Pancreas (tissue), 10 donors: ENCODE results near the gene LRMDA. TPM values are rescaled to one million over a fixed set of nuclear protein-coding genes. Genes with fewer than 3 reads are reported as not detected.

Experiments used
- ATAC-seq, 4 donors: fragments of 200-7000 bp; cut with Tn5 transposase; one replicate each; pipeline versions ENCODE4 v1.8.0 to v1.9.1; 2020; ENCODE audit warnings: mild to moderate bottlenecking in 4 of 4, moderate library complexity in 4 of 4
- DNase-seq, 6 donors: peaks; one replicate each; pipeline ENCODE4 v3.0.0-alpha.2; 2020
- FAIRE-seq: peaks from 2 replicates; lab custom pipeline; 2012; peaks lifted over from hg19 to GRCh38; lab: Jason Lieb, UNC
- H3K27ac ChIP-seq, 4 donors: fragments of 200-600 bp; sonication (generic); 1 replicate in 3 of 4; 2 replicates in 1 of 4; pipeline versions ENCODE4 v1.5.0 to v1.8.0; 2020
- H3K27me3 ChIP-seq, 4 donors: fragments of 200-600 bp; one replicate each; pipeline ENCODE4 v1.8.0; 2021
- H3K36me3 ChIP-seq, 3 donors: fragments of 200-600 bp; sonication (generic) in 1 of 3; one replicate each; pipeline versions ENCODE4 v1.5.0 to v1.8.0; 2020 to 2021
- H3K4me1 ChIP-seq, 3 donors: fragments of 200-600 bp; one replicate each; pipeline ENCODE4 v1.8.0; 2021
- H3K4me3 ChIP-seq, 4 donors: fragments of 200-600 bp; sonication (generic) in 2 of 4; one replicate each; pipeline versions ENCODE4 v1.5.0 to v1.8.0; 2020 to 2021
- H3K9me3 ChIP-seq, 4 donors: fragments of 200-600 bp; one replicate each; pipeline ENCODE4 v1.8.0; 2021
- CTCF ChIP-seq, 4 donors: fragments of 200-600 bp; sonication (generic) in 3 of 4; IDR thresholded peaks; one replicate each; pipeline versions ENCODE4 v1.5.0 to v1.8.0; 2021; ENCODE audit warnings: antibody characterized with exemption in 4 of 4
- WGBS, 2 donors: extraction: QIAGEN DNeasy Blood & Tissue Kit; methylation state at CpG; one replicate each; pipeline ENCODE4 v1.1.7; 2013; 5-methylcytosine and 5-hydroxymethylcytosine counted together
- intact Hi-C, 3 donors: fragments of 100-400 bp; cut with DNase I; formaldehyde crosslinking; loops; one replicate each; pipeline versions ENCODE4 v1.11.1 to v1.14.2; 2022
- polyA plus RNA-seq, 2 donors: library from polyadenylated mRNA; stranded (reverse); fragments of 200-250 nt; gene quantifications; one replicate each; pipeline ENCODE4 v1.2.3, GENCODE V29; 2013
- total RNA-seq, 6 donors: library from RNA; stranded (reverse); fragmentation: NEBNext Ultra II Directional in 4 of 6; extraction: Animal tissue kit (Norgen Biotek cat#: 25700) in 4 of 6; gene quantifications; one replicate each; pipeline versions ENCODE4 v1.2.1 to v1.2.4, GENCODE V29; 2021 to 2023
- donor health status: healthy with polysubstance abuse.
- donor health status: DM: no; HTN: no; CAD: no; lungs with moderate emphysema.
- donor health status: DM: no; HTN: no; CAD: no.
- donor health status: control.
- donor health status: control.
- donor health status: Bipolar disorder and iron deficiency.
- donor health status: DM: yes; HTN: yes; CAD: no.
- donor health status: DM: no; HTN: no; CAD: no.
- donor health status: DM: no; HTN: no; CAD: no.
- donor health status: DM: yes; HTN: yes; CAD: no.

The LRMDA gene
- total and polyA plus RNA-seq, 8 donors = 4.6 to 21.2 (median 13.4) TPM

DNA sequence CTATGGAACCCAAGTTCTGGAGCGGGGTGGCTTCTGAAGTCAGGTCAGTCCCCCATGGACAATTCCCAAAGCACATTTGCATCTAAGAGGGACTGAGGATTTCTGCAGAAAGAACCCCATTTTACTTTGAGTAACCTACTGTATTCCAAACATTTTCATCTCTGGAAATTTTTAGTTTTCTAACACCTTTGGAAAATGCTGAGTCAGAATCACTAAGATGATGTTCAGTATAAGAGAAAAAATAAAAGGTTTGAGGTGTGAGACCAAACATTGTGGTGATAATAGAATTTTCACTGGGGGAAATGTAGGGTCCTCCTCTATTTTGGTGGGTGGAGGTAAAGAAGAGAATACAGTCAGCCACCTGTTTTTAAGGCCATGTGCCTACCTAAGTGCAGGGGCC lies 227.1 kb downstream of the LRMDA start:
- intact Hi-C loops = no loop called here
- no peak for ATAC-seq
- Histone ChIP-seq H3K27ac (no peak overlapping the region), H3K36me3 (no peaks in the 10 kb centered on the region), H3K9me3 (no peaks in the 10 kb centered on the region), H3K27me3 (no peaks in the 10 kb centered on the region), H3K4me1 (peaks cover 0 to 17% (median 6%) of the 10 kb centered on the region in 3 donors), H3K4me3 (no peak overlapping the region)
- no peak for TF ChIP-seq CTCF (IDR thresholded peaks at IDR 0.05)
- WGBS, 2 donors = 98 to 100% methylated on average over 1 of the region's 1 CpG
- DNase-seq = no peak
- FAIRE-seq = no peak

DNA sequence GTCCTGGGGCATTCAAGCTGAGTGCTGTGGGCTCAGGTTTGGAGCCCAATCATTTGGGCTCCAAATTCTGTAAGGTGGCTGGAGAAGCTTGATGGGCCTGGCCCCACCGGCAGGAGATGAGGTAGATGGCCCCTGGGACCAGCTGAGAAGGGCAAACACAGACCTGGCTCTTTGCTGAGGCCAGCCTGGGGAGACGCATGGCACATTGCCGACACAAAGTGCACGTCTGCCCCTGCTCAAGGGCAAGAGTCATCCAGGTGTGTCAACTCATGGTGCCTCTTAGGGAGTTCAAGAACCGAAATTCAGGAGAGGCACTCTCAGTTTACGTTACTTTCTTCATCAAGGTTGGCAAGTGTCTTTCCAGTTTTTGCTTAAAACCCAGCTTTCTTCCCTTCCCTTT lies 227.5 kb downstream of the LRMDA start:
- ATAC-seq (no peak), DNase-seq (no peak), FAIRE-seq (no peak)
- H3K4me3 ChIP-seq = no peak overlapping the region
- H3K36me3 ChIP-seq = no peaks in the 10 kb centered on the region
- peaks cover 0 to 21% (median 6%) of the 10 kb centered on the region in 3 donors for H3K4me1 ChIP-seq
- 77 to 86% methylated on average over 6 of the region's 6 CpGs for WGBS, 2 donors
- intact Hi-C loops = no loop called here
- H3K27ac ChIP-seq = no peak overlapping the region
- H3K9me3 ChIP-seq = no peaks in the 10 kb centered on the region
- H3K27me3 ChIP-seq = no peaks in the 10 kb centered on the region
- no peak for TF ChIP-seq CTCF (IDR thresholded peaks at IDR 0.05)

DNA sequence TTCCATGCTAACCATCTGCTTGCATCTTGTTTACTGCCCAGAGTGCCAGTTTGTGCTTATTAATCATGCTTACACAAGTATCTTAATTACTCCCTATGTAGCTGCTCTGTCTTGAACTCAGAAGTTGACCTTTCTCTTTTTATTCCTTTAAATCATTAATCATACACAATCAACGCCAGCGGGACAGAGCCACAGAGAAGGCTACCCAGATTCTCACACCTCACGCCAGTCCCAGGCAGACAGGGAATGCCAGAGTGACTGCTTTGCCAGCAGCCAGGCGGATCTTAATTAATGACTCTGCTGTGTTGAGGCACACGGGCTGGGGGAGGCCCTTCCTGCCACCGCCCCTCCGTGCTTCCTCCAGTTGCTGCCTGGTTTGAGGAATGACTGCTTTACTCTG lies 229.4 kb downstream of the LRMDA start:
- H3K4me3 ChIP-seq = no peak overlapping the region
- ATAC-seq = peak in 3 of 4 donors; percentile 35 to 60 (median 39)
- peaks cover 0 to 13% (median 11%) of the 10 kb centered on the region in 3 donors for H3K4me1 ChIP-seq
- H3K27me3 ChIP-seq = no peaks in the 10 kb centered on the region
- TF ChIP-seq CTCF (IDR thresholded peaks at IDR 0.05) = no peak
- FAIRE-seq = no peak
- H3K9me3 ChIP-seq = no peaks in the 10 kb centered on the region
- H3K27ac ChIP-seq = peak overlapping the region in 1 of 4 donors; percentile 2
- WGBS, 2 donors = 32 to 50% methylated on average over 7 of the region's 7 CpGs
- intact Hi-C loops = no loop called here
- no peaks in the 10 kb centered on the region for H3K36me3 ChIP-seq
- peak in 2 of 6 donors; percentile 31 to 34 for DNase-seq

DNA sequence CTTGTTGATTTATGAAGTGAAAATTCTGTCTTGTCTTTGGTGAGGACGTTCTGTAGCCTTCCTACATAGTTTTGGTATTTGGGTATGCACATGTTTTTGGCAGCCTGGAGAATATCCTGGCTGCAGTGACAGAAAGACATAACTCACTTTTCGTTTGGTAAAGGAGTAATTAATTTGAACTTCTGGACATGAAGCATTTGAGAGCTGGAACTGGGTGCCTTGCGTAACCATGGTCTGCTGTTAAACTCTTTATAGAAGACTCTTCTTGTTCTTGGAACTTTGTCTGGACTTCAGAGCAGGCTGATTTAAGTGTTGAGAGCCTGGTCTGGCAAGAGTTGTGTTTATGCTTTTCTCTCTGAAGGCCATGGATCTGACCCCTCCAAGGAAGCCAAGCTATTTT lies 231.3 kb downstream of the LRMDA start:
- intact Hi-C loops = no loop called here
- H3K4me3 ChIP-seq = no peak overlapping the region
- 55 to 58% methylated on average over 3 of the region's 3 CpGs for WGBS, 2 donors
- no peaks in the 10 kb centered on the region for H3K36me3 ChIP-seq
- H3K27ac ChIP-seq = no peak overlapping the region
- FAIRE-seq = peak; percentile 69
- peak in 1 of 6 donors; percentile 20 for DNase-seq
- no peaks in the 10 kb centered on the region for H3K27me3 ChIP-seq
- peak in 3 of 4 donors; percentile 23 to 43 (median 41) for ATAC-seq
- no peak for TF ChIP-seq CTCF (IDR thresholded peaks at IDR 0.05)
- H3K4me1 ChIP-seq = peaks cover 0 to 13% (median 6%) of the 10 kb centered on the region in 3 donors
- no peaks in the 10 kb centered on the region for H3K9me3 ChIP-seq

DNA sequence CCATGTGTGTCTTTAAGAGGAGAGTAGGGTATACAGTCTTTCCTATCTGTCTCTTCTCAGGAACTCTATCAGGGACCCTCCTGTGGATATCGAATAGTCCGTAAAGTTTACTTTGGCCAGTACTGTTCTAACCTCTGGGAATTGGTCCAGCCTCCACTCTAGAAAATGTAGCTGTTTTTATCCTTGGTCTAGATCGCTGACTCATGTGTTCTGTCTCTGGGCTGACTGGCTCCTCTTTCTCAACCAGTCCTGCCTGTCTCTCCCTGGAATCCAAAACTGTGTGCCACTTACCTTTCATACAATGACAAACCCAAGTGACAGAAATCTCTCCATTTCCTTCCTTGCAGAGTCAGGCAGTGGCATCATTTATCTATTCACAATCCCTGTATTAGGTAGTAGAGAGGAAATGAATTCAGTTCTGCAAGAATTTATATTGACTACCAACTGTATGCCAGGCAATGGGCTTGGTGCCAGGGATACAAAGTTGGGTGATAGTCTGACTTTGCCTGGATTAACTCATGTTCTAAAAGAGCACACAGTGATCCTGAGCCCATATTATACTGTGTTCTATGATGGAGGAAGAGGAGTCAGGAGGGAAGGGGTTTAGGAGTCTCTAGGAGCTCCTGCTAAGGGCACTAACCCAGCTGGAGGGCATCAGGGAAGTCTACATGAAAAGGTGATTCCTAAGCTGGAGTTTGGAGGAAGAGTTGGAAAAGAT lies 232.7 kb downstream of the LRMDA start:
- Histone ChIP-seq H3K36me3 (no peaks in the 10 kb centered on the region), H3K4me3 (no peak overlapping the region), H3K9me3 (no peaks in the 10 kb centered on the region), H3K27me3 (no peaks in the 10 kb centered on the region), H3K4me1 (peaks cover 0 to 13% (median 6%) of the 10 kb centered on the region in 3 donors), H3K27ac (no peak overlapping the region)
- WGBS, 2 donors = 25 to 34% methylated on average over 3 of the region's 3 CpGs
- ATAC-seq (peak; percentile 89 to 93 (median 91)), FAIRE-seq (no peak), DNase-seq (peak in 3 of 6 donors; percentile 18 to 47 (median 23))
- no peak for TF ChIP-seq CTCF (IDR thresholded peaks at IDR 0.05)
- intact Hi-C loops = no loop called here
